SH-SY5Y (cell line): ENCODE data around the gene COX15.

Source experiments
- GATA2 ChIP-seq: IDR thresholded peaks from 2 replicates; pipeline ENCODE4 v1.6.1; 2011; ENCODE audit warnings: mild to moderate bottlenecking, low read depth, low read length
- GATA3 ChIP-seq: IDR thresholded peaks from 2 replicates; pipeline ENCODE4 v1.6.1; 2011; ENCODE audit warnings: low read depth, mild to moderate bottlenecking, low read length, moderate library complexity

GRCh38 chr10:99766302-99766681 lies 34.4 kb upstream of the COX15 start:
- TF ChIP-seq GATA2 (no peak), GATA3 (no peak)
